ENCODE measurements around the gene TRMT1.

Gene TRMT1

DNA sequence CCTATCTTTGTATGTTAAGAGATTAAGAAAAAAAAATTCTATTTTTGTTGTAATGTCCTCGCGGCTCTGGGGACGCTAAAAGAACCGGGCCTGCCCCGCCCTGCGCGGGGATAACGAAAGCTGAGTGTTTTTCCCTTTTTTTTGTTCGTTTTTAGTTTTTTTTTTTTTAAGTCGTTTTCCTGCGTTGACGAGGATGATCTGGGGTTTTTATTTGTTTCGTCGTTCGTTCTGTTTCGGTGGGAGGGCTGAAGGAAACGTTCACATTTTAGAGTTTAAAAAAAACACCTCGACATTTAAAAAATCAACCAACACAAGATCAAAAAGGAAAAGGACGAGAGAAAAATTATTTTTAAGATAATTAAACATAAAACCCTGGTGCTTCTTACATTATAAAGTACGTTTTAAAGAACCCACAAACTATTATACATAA is 19.5 kb downstream of the TRMT1 start:
- H3K9ac ChIP-seq (ENCODE audit: low read depth, low read length) = no peak overlapping the region
- H3K9me3 ChIP-seq (replicated peaks; ENCODE audit: low read length) = no peaks in the 10 kb centered on the region
- no peak overlapping the region for H3K4me2 ChIP-seq (ENCODE audit: low read length)
- H3K4me3 ChIP-seq (ENCODE audit: low read length) = no peak overlapping the region
- H3K27me3 ChIP-seq (ENCODE audit: control insufficient read depth, insufficient read depth, low read length) = no peaks in the 10 kb centered on the region
- peaks cover 7% of the 10 kb centered on the region for H3K4me1 ChIP-seq (ENCODE audit: control insufficient read depth, insufficient read depth, low read length)
- peaks cover 18% of the 10 kb centered on the region for H3K36me3 ChIP-seq (ENCODE audit: insufficient read depth, low read length)

DNA sequence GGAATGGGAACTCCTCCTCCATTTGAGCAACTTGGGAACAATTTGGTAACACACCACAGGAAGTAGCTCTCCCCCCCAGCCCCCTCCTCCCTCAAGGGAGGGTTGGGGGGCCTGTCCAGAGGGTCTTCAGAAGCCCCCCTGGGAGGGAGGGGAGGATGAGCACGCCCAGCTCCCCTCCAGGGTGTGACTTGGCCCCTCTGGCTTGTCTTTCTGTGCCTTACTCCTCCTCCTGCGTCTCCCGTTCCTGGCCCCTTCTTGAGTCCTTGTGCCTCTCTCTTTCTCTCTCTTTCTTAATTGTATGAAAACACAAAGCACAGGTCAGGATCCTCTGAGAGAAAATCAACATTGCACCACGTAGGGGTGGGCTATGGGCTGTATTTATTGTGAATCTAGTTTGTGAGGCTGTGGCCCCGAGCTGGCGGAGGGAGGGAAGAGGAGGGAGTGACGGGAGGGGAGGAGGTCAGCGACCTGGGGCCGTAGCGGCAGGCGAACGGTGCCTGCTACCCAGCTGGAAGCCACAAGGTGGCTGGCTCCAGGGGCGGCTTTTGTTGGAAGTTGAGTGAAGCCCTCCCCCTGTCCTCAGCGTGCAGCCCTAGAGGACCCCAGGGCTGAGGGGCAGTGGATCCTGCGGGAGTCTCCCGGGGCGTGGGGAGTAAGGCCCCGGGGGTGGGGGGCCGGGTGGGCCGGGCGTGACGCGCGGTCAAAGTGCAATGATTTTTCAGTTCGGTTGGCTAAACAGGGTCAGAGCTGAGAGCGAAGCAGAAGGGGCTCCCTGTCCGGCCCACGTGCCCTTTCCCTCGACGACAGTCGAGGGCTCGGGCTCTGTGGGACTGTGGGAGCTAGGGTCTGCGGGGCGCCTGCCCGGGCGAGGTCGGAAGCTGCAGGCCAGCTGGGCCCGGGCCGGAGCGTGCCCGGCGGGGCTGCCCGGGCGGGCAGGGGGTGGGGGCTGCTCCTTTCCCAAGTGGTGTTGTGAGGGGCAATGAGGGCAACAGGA is 20.3 kb downstream of the TRMT1 start:
- no peaks in the 10 kb centered on the region for H3K9me3 ChIP-seq (replicated peaks; ENCODE audit: low read length)
- no peak overlapping the region for H3K4me2 ChIP-seq (ENCODE audit: low read length)
- H3K4me3 ChIP-seq (ENCODE audit: low read length) = no peak overlapping the region
- H3K9ac ChIP-seq (ENCODE audit: low read depth, low read length) = no peak overlapping the region
- peaks cover 15% of the 10 kb centered on the region for H3K4me1 ChIP-seq (ENCODE audit: control insufficient read depth, insufficient read depth, low read length)
- no peaks in the 10 kb centered on the region for H3K27me3 ChIP-seq (ENCODE audit: control insufficient read depth, insufficient read depth, low read length)
- H3K36me3 ChIP-seq (ENCODE audit: insufficient read depth, low read length) = peaks cover 18% of the 10 kb centered on the region

DNA sequence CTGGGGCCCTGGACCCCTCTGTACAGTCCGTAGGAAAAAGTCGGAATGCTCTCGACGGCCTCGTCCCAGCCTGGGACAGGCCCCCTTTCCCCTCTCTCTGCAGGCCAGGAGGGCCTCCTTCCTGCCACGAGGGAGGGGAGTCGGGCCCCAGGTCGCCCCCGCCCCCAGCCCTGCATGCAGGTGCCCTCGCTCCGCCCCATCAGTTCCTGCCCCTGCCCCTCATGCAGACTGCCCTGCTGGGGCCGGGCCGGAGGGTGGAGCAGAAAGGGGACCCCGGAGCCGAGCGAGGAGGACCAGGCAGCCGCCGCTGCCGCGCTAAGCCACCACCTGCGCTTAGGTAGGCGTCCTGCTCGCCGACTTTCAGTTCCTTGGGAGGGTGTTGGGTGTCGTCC is 21.2 kb downstream of the TRMT1 start:
- Histone ChIP-seq H3K4me1 (ENCODE audit: control insufficient read depth, insufficient read depth, low read length) (peaks cover 24% of the 10 kb centered on the region), H3K4me2 (ENCODE audit: low read length) (no peak overlapping the region), H3K36me3 (ENCODE audit: insufficient read depth, low read length) (peaks cover 19% of the 10 kb centered on the region), H3K27me3 (ENCODE audit: control insufficient read depth, insufficient read depth, low read length) (no peaks in the 10 kb centered on the region), H3K4me3 (ENCODE audit: low read length) (no peak overlapping the region), H3K9ac (ENCODE audit: low read depth, low read length) (no peak overlapping the region), H3K9me3 (replicated peaks; ENCODE audit: low read length) (no peaks in the 10 kb centered on the region)

DNA sequence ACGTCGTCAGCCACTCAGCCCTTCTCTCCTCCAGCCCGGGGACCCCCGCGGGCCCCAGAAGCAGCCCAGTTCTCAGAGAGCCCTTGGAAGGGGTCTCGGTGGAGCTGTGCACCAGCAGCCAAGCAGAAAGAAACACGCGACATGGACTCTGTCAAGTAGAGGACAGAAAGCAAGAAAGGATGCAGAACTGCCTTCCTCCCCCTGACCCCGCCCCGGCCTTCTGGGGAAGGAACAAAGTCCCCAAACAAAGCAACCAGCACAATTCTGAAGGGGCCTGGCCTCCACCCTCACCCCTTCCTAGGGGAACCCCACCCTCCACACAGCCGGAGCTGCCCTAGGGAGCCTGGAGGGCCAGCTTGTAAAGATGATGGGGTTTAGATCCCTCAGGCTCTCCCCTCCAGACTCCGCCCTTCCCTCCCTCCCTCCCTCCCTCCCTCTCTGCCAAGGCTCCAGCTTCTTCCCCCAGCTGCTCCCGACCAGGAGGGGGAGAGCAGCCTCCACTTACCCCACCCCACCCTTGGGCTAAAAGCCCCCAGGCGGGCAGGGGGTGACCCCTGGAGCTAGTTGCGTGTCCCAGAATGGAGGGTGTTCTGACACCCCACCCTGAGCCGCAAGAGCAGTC is 21.7 kb downstream of the TRMT1 start:
- no peak overlapping the region for H3K4me2 ChIP-seq (ENCODE audit: low read length)
- no peak overlapping the region for H3K9ac ChIP-seq (ENCODE audit: low read depth, low read length)
- no peaks in the 10 kb centered on the region for H3K9me3 ChIP-seq (replicated peaks; ENCODE audit: low read length)
- H3K4me1 ChIP-seq (ENCODE audit: control insufficient read depth, insufficient read depth, low read length) = peaks cover 28% of the 10 kb centered on the region
- H3K36me3 ChIP-seq (ENCODE audit: insufficient read depth, low read length) = peaks cover 22% of the 10 kb centered on the region
- H3K27me3 ChIP-seq (ENCODE audit: control insufficient read depth, insufficient read depth, low read length) = no peaks in the 10 kb centered on the region
- no peak overlapping the region for H3K4me3 ChIP-seq (ENCODE audit: low read length)

DNA sequence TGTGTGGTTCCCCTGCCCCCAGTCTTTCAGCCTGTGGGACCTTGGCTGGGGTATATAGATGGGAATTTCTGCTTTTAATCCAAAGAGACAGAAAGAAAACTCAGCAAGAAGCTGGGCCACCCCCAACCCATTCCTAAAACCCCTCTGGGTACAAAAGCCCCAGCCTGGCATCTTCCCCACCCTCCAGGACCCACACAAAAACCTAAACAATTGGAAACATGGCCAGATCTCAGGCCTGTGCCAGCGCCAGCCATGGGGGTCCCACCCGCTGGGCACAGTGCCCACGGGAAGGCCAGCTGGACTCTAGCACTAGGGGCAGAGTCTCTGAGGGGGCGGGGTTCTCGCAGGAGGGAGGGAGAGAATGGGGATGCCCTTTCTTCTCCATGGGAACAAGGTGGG is 22.4 kb downstream of the TRMT1 start:
- Histone ChIP-seq H3K9me3 (replicated peaks; ENCODE audit: low read length) (no peaks in the 10 kb centered on the region), H3K4me1 (ENCODE audit: control insufficient read depth, insufficient read depth, low read length) (peaks cover 28% of the 10 kb centered on the region), H3K27me3 (ENCODE audit: control insufficient read depth, insufficient read depth, low read length) (no peaks in the 10 kb centered on the region), H3K4me3 (ENCODE audit: low read length) (no peak overlapping the region), H3K4me2 (ENCODE audit: low read length) (no peak overlapping the region), H3K9ac (ENCODE audit: low read depth, low read length) (no peak overlapping the region), H3K36me3 (ENCODE audit: insufficient read depth, low read length) (peaks cover 28% of the 10 kb centered on the region)

DNA sequence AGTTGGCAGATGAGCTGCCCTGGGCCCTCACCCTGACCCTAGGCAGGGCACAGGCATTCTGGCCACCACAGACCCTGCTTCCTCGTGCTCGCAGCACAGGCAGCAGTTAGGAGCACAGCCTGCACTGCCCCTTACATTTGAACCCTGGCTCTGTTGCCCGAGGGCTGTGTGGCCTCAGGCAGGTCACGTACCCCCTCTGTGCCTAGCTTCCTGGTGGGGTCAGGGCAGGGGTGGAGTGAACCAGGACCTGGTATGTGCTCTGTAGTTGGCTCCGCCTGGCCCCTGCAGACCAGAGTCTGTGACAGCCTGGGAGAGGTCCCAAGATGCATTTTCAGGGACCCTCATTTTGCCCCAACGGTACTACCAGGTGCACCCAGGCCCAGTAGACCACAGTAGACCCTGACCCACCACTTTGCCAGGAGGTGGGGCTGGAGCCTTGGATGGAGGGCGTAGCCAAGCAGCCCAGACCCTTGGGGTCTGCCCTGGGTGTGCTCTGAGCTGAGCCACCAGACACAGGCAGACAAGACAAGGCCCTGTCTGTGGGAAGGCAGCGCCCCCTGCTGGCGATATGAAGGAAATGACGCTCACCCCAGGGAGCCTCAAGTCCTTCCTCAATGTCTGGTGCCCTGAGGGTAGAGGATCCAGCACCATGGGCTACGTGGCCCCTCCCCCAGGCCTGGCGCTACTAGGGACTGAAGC is 23.0 kb downstream of the TRMT1 start:
- Histone ChIP-seq H3K36me3 (ENCODE audit: insufficient read depth, low read length) (peaks cover 28% of the 10 kb centered on the region), H3K9ac (ENCODE audit: low read depth, low read length) (no peak overlapping the region), H3K4me3 (ENCODE audit: low read length) (no peak overlapping the region), H3K27me3 (ENCODE audit: control insufficient read depth, insufficient read depth, low read length) (no peaks in the 10 kb centered on the region), H3K4me1 (ENCODE audit: control insufficient read depth, insufficient read depth, low read length) (peaks cover 28% of the 10 kb centered on the region), H3K4me2 (ENCODE audit: low read length) (no peak overlapping the region), H3K9me3 (replicated peaks; ENCODE audit: low read length) (no peaks in the 10 kb centered on the region)

DNA sequence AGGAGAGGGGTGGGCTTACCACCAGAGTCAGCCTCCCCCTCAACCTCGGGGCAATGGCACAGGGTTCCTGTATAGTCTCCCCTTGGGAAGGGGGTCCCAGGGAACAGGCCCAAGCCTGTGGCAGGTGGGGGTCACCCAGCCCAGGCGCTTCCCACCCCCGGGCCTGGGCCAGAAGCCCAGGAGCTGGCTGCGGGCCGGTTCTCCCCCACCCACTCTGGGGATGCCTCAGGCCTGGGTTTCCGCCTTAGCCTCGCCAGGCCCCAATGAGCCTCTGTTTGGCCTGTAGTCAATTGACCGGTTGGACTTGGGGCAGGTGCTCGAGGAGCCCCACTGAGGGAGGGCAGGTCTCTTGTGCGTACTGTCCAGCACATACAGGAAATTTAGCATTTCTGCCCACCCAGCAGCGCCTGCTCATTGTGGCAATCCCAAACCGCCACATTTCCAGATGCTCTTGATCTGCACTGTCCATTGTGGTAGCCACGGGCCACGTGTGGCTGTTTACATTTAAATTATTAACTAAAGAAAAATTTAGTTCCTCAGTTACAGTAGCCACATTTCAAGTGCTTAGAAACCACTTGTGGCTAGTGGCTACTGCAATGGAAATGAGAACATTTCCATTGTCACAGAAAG is 23.8 kb downstream of the TRMT1 start:
- Histone ChIP-seq H3K9ac (ENCODE audit: low read depth, low read length) (no peak overlapping the region), H3K4me3 (ENCODE audit: low read length) (no peak overlapping the region), H3K36me3 (ENCODE audit: insufficient read depth, low read length) (peaks cover 28% of the 10 kb centered on the region), H3K9me3 (replicated peaks; ENCODE audit: low read length) (no peaks in the 10 kb centered on the region), H3K4me1 (ENCODE audit: control insufficient read depth, insufficient read depth, low read length) (peaks cover 28% of the 10 kb centered on the region), H3K4me2 (ENCODE audit: low read length) (no peak overlapping the region), H3K27me3 (ENCODE audit: control insufficient read depth, insufficient read depth, low read length) (no peaks in the 10 kb centered on the region)

DNA sequence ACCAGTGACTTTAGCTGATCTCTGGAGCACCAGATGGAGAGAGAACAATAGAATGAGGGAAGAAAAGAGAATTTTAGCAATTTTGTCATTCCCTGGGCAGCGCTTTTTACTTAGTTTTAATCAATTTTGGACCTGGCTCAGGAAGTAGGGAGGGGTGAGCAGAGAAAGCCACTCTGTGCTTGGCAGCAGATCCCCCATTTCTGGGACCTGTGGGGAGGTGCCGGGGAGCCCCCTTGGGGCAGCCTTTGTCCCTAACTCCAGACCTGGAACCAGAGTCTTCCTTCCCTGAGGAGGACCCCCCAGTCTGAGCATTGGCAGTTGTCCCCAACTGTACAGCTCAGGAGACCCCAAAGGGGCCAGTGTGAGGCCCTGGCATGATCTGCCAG is 24.4 kb downstream of the TRMT1 start:
- Histone ChIP-seq H3K27me3 (ENCODE audit: control insufficient read depth, insufficient read depth, low read length) (no peaks in the 10 kb centered on the region), H3K4me1 (ENCODE audit: control insufficient read depth, insufficient read depth, low read length) (peaks cover 28% of the 10 kb centered on the region), H3K36me3 (ENCODE audit: insufficient read depth, low read length) (peaks cover 31% of the 10 kb centered on the region), H3K9me3 (replicated peaks; ENCODE audit: low read length) (no peaks in the 10 kb centered on the region), H3K9ac (ENCODE audit: low read depth, low read length) (peak overlapping the region; percentile 31), H3K4me3 (ENCODE audit: low read length) (no peak overlapping the region), H3K4me2 (ENCODE audit: low read length) (no peak overlapping the region)

DNA sequence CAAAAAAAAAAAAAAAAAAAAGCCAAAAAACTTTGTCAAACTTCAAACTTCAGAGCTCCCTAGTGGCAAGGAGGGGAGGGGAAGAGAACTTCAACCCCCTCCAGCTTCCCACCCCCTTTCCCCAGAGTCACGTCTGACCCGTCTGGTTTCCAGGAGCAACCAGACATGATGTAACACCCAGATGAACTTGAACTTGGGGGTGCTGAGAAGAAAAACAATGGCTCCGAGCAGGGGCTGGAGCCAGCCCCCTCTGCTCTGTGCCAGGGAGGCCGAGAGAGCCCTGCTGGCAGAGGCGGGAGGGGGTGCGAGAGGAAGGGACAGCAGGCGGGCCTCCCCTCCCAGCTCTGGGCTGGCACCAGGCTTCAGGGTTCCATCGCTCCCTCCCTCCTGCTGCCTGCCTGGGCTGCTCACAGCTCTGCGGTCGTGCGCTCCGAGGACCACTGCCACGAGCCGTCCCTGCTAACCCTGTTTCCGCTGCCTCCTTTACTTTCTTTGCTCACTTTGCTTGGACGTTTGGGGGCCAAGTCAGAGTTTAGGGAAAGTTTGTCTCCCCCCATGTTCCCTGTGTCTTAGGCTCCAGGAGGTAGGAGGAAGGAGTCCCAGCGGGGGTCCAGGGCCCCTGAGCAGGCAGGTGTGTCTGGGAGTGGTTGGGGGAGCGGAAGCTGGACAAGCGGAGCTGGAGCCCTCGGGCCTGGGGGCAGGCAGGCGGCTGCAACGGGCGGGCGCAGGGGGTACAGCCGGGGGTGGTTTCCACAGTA is 25.0 kb downstream of the TRMT1 start:
- Histone ChIP-seq H3K27me3 (ENCODE audit: control insufficient read depth, insufficient read depth, low read length) (no peaks in the 10 kb centered on the region), H3K9ac (ENCODE audit: low read depth, low read length) (peak overlapping the region; percentile 31), H3K4me2 (ENCODE audit: low read length) (peak overlapping the region; percentile 1), H3K9me3 (replicated peaks; ENCODE audit: low read length) (no peaks in the 10 kb centered on the region), H3K4me1 (ENCODE audit: control insufficient read depth, insufficient read depth, low read length) (peaks cover 28% of the 10 kb centered on the region), H3K36me3 (ENCODE audit: insufficient read depth, low read length) (peaks cover 37% of the 10 kb centered on the region), H3K4me3 (ENCODE audit: low read length) (no peak overlapping the region)

DNA sequence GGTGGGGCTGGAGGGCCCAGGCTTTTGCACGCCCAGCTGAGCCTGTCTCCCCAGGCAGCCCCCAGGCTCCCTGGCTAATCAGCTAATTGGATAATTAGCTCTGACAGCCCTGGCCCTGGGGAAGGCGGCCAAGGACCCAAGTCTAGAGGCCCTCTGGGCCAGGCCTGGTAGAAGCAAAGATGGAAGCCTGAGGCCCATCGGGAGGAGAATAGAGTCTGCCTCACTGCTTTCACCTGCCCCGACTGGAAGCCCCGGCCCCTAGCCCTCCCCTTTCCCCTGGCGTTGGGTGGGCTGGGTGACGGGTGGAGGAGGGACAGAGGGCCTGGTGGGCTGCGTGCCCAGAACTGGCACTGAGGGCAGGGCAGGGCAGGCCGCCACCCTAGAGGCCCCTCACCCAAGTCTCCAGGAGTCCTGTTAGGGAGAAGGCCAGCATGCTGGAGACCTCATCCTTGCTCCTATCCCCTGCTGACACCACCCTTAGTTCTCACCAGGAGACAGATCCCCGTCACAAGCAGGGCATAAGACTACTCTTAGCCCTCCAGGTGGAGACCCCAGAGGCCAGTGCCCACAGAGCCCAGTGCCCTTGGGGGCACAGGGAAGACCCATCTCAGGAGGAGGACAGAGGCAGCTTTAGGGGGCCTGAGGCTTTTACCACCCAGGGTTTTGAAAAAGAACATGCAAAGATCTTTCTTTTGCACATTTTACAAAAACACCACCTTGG is 25.9 kb downstream of the TRMT1 start:
- peaks cover 31% of the 10 kb centered on the region for H3K4me1 ChIP-seq (ENCODE audit: control insufficient read depth, insufficient read depth, low read length)
- H3K9me3 ChIP-seq (replicated peaks; ENCODE audit: low read length) = no peaks in the 10 kb centered on the region
- no peaks in the 10 kb centered on the region for H3K27me3 ChIP-seq (ENCODE audit: control insufficient read depth, insufficient read depth, low read length)
- peaks cover 36% of the 10 kb centered on the region for H3K36me3 ChIP-seq (ENCODE audit: insufficient read depth, low read length)
- no peak overlapping the region for H3K4me2 ChIP-seq (ENCODE audit: low read length)
- no peak overlapping the region for H3K4me3 ChIP-seq (ENCODE audit: low read length)
- peak overlapping the region; percentile 31 for H3K9ac ChIP-seq (ENCODE audit: low read depth, low read length)
